GM23248 (cell line): ENCODE measurements around the gene ZNF19. TPM values are rescaled to one million over a fixed set of nuclear protein-coding genes. Genes with fewer than 3 reads are reported as not detected.

Source experiments
- DNase-seq: peaks from one replicate; pipeline ENCODE4 v3.0.0-alpha.2; 2015
- H2AFZ ChIP-seq: fragments of 200-600 bp; sonication (generic); 2 replicates; pipeline ENCODE4 v1.6.1; 2016; ENCODE audit warnings: antibody characterized with exemption
- H3F3A ChIP-seq: fragments of 200-600 bp; sonication (generic); 2 replicates; pipeline ENCODE4 v1.6.1; 2016; ENCODE audit warnings: mild to moderate bottlenecking, antibody characterized with exemption, mixed run types; ENCODE audit not compliant: insufficient read depth
- H3K27ac ChIP-seq: fragments of 200-600 bp; sonication (generic); 2 replicates; pipeline ENCODE4 v1.5.1; 2016; ENCODE audit warnings: mild to moderate bottlenecking
- H3K27me3 ChIP-seq: fragments of 200-600 bp; sonication (generic); replicated peaks from 2 replicates; pipeline ENCODE4 v1.6.1; 2016; ENCODE audit warnings: mild to moderate bottlenecking; ENCODE audit not compliant: insufficient read depth
- H3K36me3 ChIP-seq: fragments of 200-600 bp; sonication (generic); 2 replicates; pipeline ENCODE4 v1.6.1; 2016; ENCODE audit warnings: low read depth, mild to moderate bottlenecking
- H3K4me1 ChIP-seq: fragments of 200-600 bp; sonication (generic); 2 replicates; pipeline ENCODE4 v1.6.1; 2016; ENCODE audit warnings: mild to moderate bottlenecking; ENCODE audit not compliant: insufficient read depth
- H3K4me2 ChIP-seq: fragments of 200-600 bp; sonication (generic); one replicate; pipeline ENCODE4 v1.6.1; 2016; ENCODE audit warnings: mild to moderate bottlenecking; ENCODE audit not compliant: unreplicated experiment
- H3K4me3 ChIP-seq: fragments of 200-600 bp; sonication (generic); 2 replicates; pipeline ENCODE4 v1.5.1; 2016; ENCODE audit warnings: mild to moderate bottlenecking
- H3K79me2 ChIP-seq: fragments of 200-600 bp; sonication (generic); 2 replicates; pipeline ENCODE4 v1.6.1; 2016; ENCODE audit warnings: mild to moderate bottlenecking; ENCODE audit not compliant: insufficient read depth
- H3K9ac ChIP-seq: fragments of 200-600 bp; sonication (generic); 2 replicates; pipeline ENCODE4 v1.6.1; 2016; ENCODE audit warnings: mild to moderate bottlenecking
- H3K9me2 ChIP-seq: fragments of 200-600 bp; sonication (generic); 2 replicates; pipeline ENCODE4 v1.6.1; 2016; ENCODE audit warnings: mixed run types, mild to moderate bottlenecking, moderate library complexity; ENCODE audit not compliant: insufficient read depth
- H3K9me3 ChIP-seq: fragments of 200-600 bp; sonication (generic); one replicate; pipeline ENCODE4 v1.6.1; 2017; ENCODE audit warnings: low read depth
- H4K20me1 ChIP-seq: fragments of 200-600 bp; sonication (generic); 2 replicates; pipeline ENCODE4 v1.6.0; 2016; ENCODE audit not compliant: insufficient read depth
- EZH2 ChIP-seq: fragments of 200-600 bp; sonication (generic); IDR thresholded peaks from 2 replicates; pipeline ENCODE4 v1.6.1; 2018; ENCODE audit warnings: antibody characterized with exemption, mild to moderate bottlenecking; ENCODE audit not compliant: insufficient read depth, poor library complexity, severe bottlenecking
- EZH2phosphoT487 ChIP-seq: fragments of 200-600 bp; sonication (generic); IDR thresholded peaks from 2 replicates; pipeline ENCODE4 v1.6.1; 2018; ENCODE audit warnings: antibody characterized with exemption, moderate library complexity, mild to moderate bottlenecking, low read depth; ENCODE audit not compliant: insufficient read depth
- WGBS, 2 experiments: methylation state at CpG; one replicate each; pipeline ENCODE4 v1.1.6; 2015 to 2017; ENCODE audit warnings: low lambda C conversion rate in 2 of 2, low coverage in 1 of 2; ENCODE audit errors: missing lambda C conversion rate in 2 of 2; 5-methylcytosine and 5-hydroxymethylcytosine counted together
- in situ Hi-C: fragments of 300-500 bp; cut with MboI; formaldehyde crosslinking; loops from 2 replicates; pipeline ENCODE4 v1.15.0; 2020
- polyA plus RNA-seq: library from polyadenylated mRNA; unstranded; fragments of >200 nt; fragmentation: Nextera tagmentation; extraction: Ambion mirVana; gene quantifications from 2 replicates; pipeline ENCODE4 v1.2.1, GENCODE V29; 2016
- total RNA-seq: library from RNA; depleted of rRNA; stranded (reverse); fragments of >200 nt; shearing (Covaris generic); gene quantifications from 2 replicates; pipeline ENCODE4 v1.2.3, GENCODE V29; 2014

Gene ZNF19
- total and polyA plus RNA-seq, 2 experiments from 2014 or later: 1.3 to 1.7 TPM

- Histone ChIP-seq H3K4me2 (no peak overlapping the region), H3K9me2 (no peaks in the 10 kb centered on the region), H3K79me2 (0 out of 2 replicates have a peak, but pooled peaks cover 2% of the 10 kb centered on the region), H4K20me1 (no peaks in the 10 kb centered on the region), H3K36me3 (peaks cover 67% of the 10 kb centered on the region), H3K4me3 (0 out of 2 replicates have a peak overlapping the region, but pooled peaks have one; percentile 5), H3K9me3 (peaks cover 23% of the 10 kb centered on the region), H3K4me1 (no peaks in the 10 kb centered on the region), H2AFZ (no peak overlapping the region), H3K27me3 (no peaks in the 10 kb centered on the region), H3K9ac (no peak overlapping the region), H3F3A (peaks cover 20% of the 10 kb centered on the region; the same call in 1 of the 2 replicates), H3K27ac (no peak overlapping the region)
- no peak for DNase-seq
- TF ChIP-seq EZH2phosphoT487 (no peak), EZH2 (no peak)
- in situ Hi-C loops: no loop called here
- WGBS, 2 experiments: 96 to 98% methylated on average over 3 of the region's 3 CpGs
Observed at GRCh38 chr16:71449020-71449419, 40.1 kb downstream of the ZNF19 start.

GRCh38 chr16:71448274-71448866 is 40.8 kb downstream of the ZNF19 start:
- H4K20me1 ChIP-seq: no peaks in the 10 kb centered on the region
- in situ Hi-C loops: no loop called here
- H2AFZ ChIP-seq: no peak overlapping the region
- H3K27ac ChIP-seq: no peak overlapping the region
- H3F3A ChIP-seq: peaks cover 20% of the 10 kb centered on the region; the same call in 1 of the 2 replicates
- 0 out of 2 replicates have a peak overlapping the region, but pooled peaks have one; percentile 5 for H3K4me3 ChIP-seq
- no peaks in the 10 kb centered on the region for H3K79me2 ChIP-seq
- no peak for DNase-seq
- H3K9ac ChIP-seq: no peak overlapping the region
- no peaks in the 10 kb centered on the region for H3K27me3 ChIP-seq
- no peaks in the 10 kb centered on the region for H3K4me1 ChIP-seq
- WGBS, 2 experiments: 96 to 98% methylated on average over 7 of the region's 7 CpGs
- TF ChIP-seq EZH2: no peak
- no peak for TF ChIP-seq EZH2phosphoT487
- H3K9me3 ChIP-seq: peaks cover 23% of the 10 kb centered on the region
- H3K4me2 ChIP-seq: no peak overlapping the region
- H3K36me3 ChIP-seq: peaks cover 67% of the 10 kb centered on the region
- no peaks in the 10 kb centered on the region for H3K9me2 ChIP-seq

- Histone ChIP-seq H3K27me3 (no peaks in the 10 kb centered on the region), H3K36me3 (peaks cover 23% of the 10 kb centered on the region), H4K20me1 (no peaks in the 10 kb centered on the region), H3K9ac (no peak overlapping the region), H2AFZ (no peak overlapping the region), H3K9me3 (peaks cover 7% of the 10 kb centered on the region), H3K4me2 (no peak overlapping the region), H3K27ac (no peak overlapping the region), H3F3A (0 out of 2 replicates have a peak, but pooled peaks cover 3% of the 10 kb centered on the region), H3K9me2 (no peaks in the 10 kb centered on the region), H3K79me2 (no peaks in the 10 kb centered on the region), H3K4me3 (no peak overlapping the region), H3K4me1 (no peaks in the 10 kb centered on the region)
- in situ Hi-C loops: no loop called here
- no peak for TF ChIP-seq EZH2phosphoT487
- TF ChIP-seq EZH2: no peak
- 95 to 97% methylated on average over 6 of the region's 6 CpGs for WGBS, 2 experiments
- DNase-seq: no peak
Observed at GRCh38 chr16:71443714-71444113, 45.4 kb downstream of the ZNF19 start.

GRCh38 chr16:71442051-71442440 is 47.1 kb downstream of the ZNF19 start, which contains the start of gene TLE7:
Gene TLE7 (minus strand): TSS chr16:71442054. CDS start chr16:71433324, 8,730 bp downstream.
- TF ChIP-seq EZH2phosphoT487 (no peak), EZH2 (no peak)
- 81 to 88% methylated on average over 13 of the region's 13 CpGs for WGBS, 2 experiments

More at GRCh38 chr16:71442051-71442440, 47.1 kb downstream of the ZNF19 start, which contains the start of gene TLE7:
- no peak for DNase-seq
- no peaks in the 10 kb centered on the region for H3F3A ChIP-seq
- no peaks in the 10 kb centered on the region for H3K27me3 ChIP-seq
- H2AFZ ChIP-seq: no peak within 1 kb of the TSS
- H3K27ac ChIP-seq: no peak within 1 kb of the TSS
- no peak within 1 kb of the TSS for H3K4me3 ChIP-seq
- H3K9ac ChIP-seq: no peak within 1 kb of the TSS
- no peaks in the 10 kb centered on the region for H3K9me2 ChIP-seq
- H3K36me3 ChIP-seq: peaks cover 6% of the 10 kb centered on the region
- no peaks in the 10 kb centered on the region for H3K9me3 ChIP-seq
- no peaks in the 10 kb centered on the region for H4K20me1 ChIP-seq
- in situ Hi-C loops: no loop called here
- H3K4me2 ChIP-seq: no peak within 1 kb of the TSS
- no peaks in the 10 kb centered on the region for H3K4me1 ChIP-seq
- H3K79me2 ChIP-seq: no peaks in the 10 kb centered on the region
